ENCODE measurements around the gene FXYD7. TPM values are rescaled to one million over a fixed set of nuclear protein-coding genes. Genes with fewer than 3 reads are reported as not detected.

Gene FXYD7
- total and polyA plus RNA-seq, 2 of the 4 experiments (the other 2 are of a cell fraction): 0.31 TPM; not detected in 1

GRCh38 chr19:35114353-35115176 is 28.5 kb upstream of the FXYD7 start (continued):
- TF ChIP-seq MAZ (IDR thresholded peaks at IDR 0.05; ENCODE audit: borderline replicate concordance, low read depth, low read length) (no peak), POLR2A (IDR thresholded peaks at IDR 0.05; ENCODE audit: low read depth, low read length) (no peak)

DNA sequence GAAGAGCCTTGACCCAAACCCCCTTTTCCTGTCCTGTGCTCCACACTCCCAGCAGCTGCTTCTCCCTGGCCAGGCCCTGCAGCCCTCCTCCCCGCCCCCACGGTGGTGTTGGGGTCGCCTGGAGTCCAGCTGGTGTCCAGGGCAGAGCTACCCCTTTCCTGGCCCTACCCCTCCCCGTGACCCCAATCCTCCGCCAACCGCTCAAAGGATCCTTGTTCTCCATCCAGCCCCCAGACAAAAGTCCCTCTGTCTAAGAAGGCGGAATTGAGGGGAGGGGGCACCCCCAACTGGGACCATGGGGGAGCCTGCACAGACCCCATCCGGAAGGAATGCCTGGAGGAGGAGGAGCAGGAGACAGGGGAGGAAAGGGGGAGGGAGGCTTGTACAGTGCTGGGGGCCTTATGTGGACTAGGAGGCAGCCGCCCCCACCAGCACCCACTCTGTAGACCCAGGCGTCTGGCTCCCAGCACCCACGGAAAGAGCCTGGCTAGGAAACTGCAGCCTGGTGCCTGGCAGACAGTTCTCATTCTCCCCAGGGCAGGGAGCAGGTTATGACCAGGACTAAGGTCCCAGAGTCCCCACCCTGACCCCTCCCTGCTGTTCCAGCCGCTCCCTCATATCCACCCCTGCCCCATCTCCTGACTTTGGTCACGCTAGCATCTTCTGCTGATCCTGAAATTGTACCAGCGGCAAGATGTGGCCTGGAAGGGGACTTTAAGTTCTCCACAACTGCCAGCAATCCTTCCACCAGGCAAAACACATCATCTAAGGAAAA is 27.7 kb upstream of the FXYD7 start, which contains the start of gene FXYD3:
Gene FXYD3 (plus strand): TSS at position 647 of the 775 bp plus-strand sequence. CDS start 3,554 bp downstream, outside the sequence.
- ATAC-seq (ENCODE audit: low read depth) (no peak), DNase-seq (no peak)
- no peak within 1 kb of the TSS for H2AK5ac ChIP-seq (ENCODE audit: low read depth, low read length)
- H3K18ac ChIP-seq (ENCODE audit: low read depth, low read length): no peak within 1 kb of the TSS
- H4K91ac ChIP-seq (ENCODE audit: insufficient read depth, low read depth, low read length): no peak within 1 kb of the TSS
- ChIA-PET POLR2A (ENCODE audit: unreplicated experiment) (no interaction called here), CTCF (interaction anchor here (0.7 to 1.2 kb wide), 5 partner anchors 9 to 71 kb away, joined by 3 to 5 read pairs (median 3); no protein-coding TSS in a partner anchor)
- WGBS, 2 experiments (ENCODE audit: extremely low coverage in 2 of 2, insufficient read length in 1 of 2): no CpG with 5 or more reads among the region's 14 CpGs
- peak within 1 kb of the TSS; percentile 7 for H2AK9ac ChIP-seq (replicated peaks; ENCODE audit: low read depth, low read length, poor library complexity)
- dilution Hi-C loops (cut with HindIII; ENCODE audit: low sequenced_read_pairs, unreplicated experiment) (no loop called here), intact Hi-C loops (cut with micrococcal nuclease) (no loop called here), in situ Hi-C loops (cut with MboI; ENCODE audit: low sequenced_read_pairs) (no loop called here)
- H3K4me3 ChIP-seq (ENCODE audit: insufficient read depth, low read depth, low read length): peak within 1 kb of the TSS; percentile 1; the same call in 1 of the 2 replicates
- H3K9me3 ChIP-seq (ENCODE audit: control insufficient read depth, insufficient read depth, low read length): no peaks in the 10 kb centered on the region
- no peak within 1 kb of the TSS for H4K8ac ChIP-seq (ENCODE audit: low read depth in 2 of 2, low read length in 2 of 2)
- no peaks in the 10 kb centered on the region for H4K20me1 ChIP-seq (ENCODE audit: insufficient read depth, low read length)
- H2AFZ ChIP-seq (replicated peaks; ENCODE audit: low read length, poor library complexity): peak within 1 kb of the TSS; percentile 75
- no TSS peak for BruUV-seq (replicated peaks)
- H3K9ac ChIP-seq (ENCODE audit: low read depth, low read length): no peak within 1 kb of the TSS
- no peak within 1 kb of the TSS for H2BK20ac ChIP-seq (ENCODE audit: low read depth, low read length)
- no peaks in the 10 kb centered on the region for H3K4me1 ChIP-seq (ENCODE audit: control insufficient read depth, insufficient read depth, low read length)
- H4K5ac ChIP-seq (ENCODE audit: low read depth, low read length): no peak within 1 kb of the TSS
- H3K79me1 ChIP-seq (ENCODE audit: low read depth in 1 of 2, low read length in 2 of 2): no peaks in the 10 kb centered on the region
- no peaks in the 10 kb centered on the region for H3K9me1 ChIP-seq (ENCODE audit: insufficient read depth, low read length)
- no peak within 1 kb of the TSS for H3K4ac ChIP-seq (ENCODE audit: low read depth, low read length)
- no peak within 1 kb of the TSS for H3K14ac ChIP-seq (replicated peaks; ENCODE audit: low read depth, low read length)
- H3K56ac ChIP-seq (ENCODE audit: extremely low read depth, insufficient read depth, low read length): no peak within 1 kb of the TSS
- H2BK15ac ChIP-seq (ENCODE audit: low read depth, low read length): no peak within 1 kb of the TSS
- no peak within 1 kb of the TSS for H2BK5ac ChIP-seq (ENCODE audit: low read depth, low read length, poor library complexity, severe bottlenecking)
- no peak within 1 kb of the TSS for H3K23ac ChIP-seq (ENCODE audit: low read depth, low read length)
- no peaks in the 10 kb centered on the region for H3K36me3 ChIP-seq (ENCODE audit: control insufficient read depth, insufficient read depth, low read length)
- peaks cover 26% of the 10 kb centered on the region for H3K27me3 ChIP-seq (ENCODE audit: control insufficient read depth, insufficient read depth, low read length)
- H2BK120ac ChIP-seq (ENCODE audit: low read depth, low read length): no peak within 1 kb of the TSS
- no peak within 1 kb of the TSS for H3K27ac ChIP-seq (ENCODE audit: insufficient read depth, low read length)
- H3K4me2 ChIP-seq (ENCODE audit: low read depth, low read length): peak within 1 kb of the TSS; percentile 49; the same call in 1 of the 2 replicates
- TF ChIP-seq RCOR1 (IDR thresholded peaks at IDR 0.05; ENCODE audit: insufficient replicate concordance, low read length) (no peak), MXI1 (IDR thresholded peaks at IDR 0.05; ENCODE audit: borderline replicate concordance, low read depth, low read length) (no peak), MAFK (IDR thresholded peaks at IDR 0.05; ENCODE audit: low read depth, low read length) (no peak), SMC3 (IDR thresholded peaks at IDR 0.05; ENCODE audit: low read depth, low read length) (no peak), CEBPB (IDR thresholded peaks at IDR 0.05; ENCODE audit: low read depth, low read length) (no peak), POLR2A (IDR thresholded peaks at IDR 0.05; ENCODE audit: low read depth, low read length) (no peak), NFE2L2 (IDR thresholded peaks at IDR 0.05; ENCODE audit: low read depth, low read length) (no peak), FOS (IDR thresholded peaks at IDR 0.05; ENCODE audit: low read depth, low read length) (no peak)
- TF ChIP-seq, protein P1, sequence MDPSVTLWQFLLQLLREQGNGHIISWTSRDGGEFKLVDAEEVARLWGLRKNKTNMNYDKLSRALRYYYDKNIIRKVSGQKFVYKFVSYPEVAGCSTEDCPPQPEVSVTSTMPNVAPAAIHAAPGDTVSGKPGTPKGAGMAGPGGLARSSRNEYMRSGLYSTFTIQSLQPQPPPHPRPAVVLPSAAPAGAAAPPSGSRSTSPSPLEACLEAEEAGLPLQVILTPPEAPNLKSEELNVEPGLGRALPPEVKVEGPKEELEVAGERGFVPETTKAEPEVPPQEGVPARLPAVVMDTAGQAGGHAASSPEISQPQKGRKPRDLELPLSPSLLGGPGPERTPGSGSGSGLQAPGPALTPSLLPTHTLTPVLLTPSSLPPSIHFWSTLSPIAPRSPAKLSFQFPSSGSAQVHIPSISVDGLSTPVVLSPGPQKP (IDR thresholded peaks at IDR 0.05; ENCODE audit: borderline replicate concordance, low read depth, low read length): no peak
- TF ChIP-seq, protein P2, sequence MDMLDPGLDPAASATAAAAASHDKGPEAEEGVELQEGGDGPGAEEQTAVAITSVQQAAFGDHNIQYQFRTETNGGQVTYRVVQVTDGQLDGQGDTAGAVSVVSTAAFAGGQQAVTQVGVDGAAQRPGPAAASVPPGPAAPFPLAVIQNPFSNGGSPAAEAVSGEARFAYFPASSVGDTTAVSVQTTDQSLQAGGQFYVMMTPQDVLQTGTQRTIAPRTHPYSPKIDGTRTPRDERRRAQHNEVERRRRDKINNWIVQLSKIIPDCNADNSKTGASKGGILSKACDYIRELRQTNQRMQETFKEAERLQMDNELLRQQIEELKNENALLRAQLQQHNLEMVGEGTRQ (IDR thresholded peaks at IDR 0.05; ENCODE audit: low read depth, low read length): no peak
